Measurements from ENCODE around the gene SETD9. TPM values are rescaled to one million over a fixed set of nuclear protein-coding genes. Genes with fewer than 3 reads are reported as not detected.

The SETD9 gene
- total and polyA plus RNA-seq, 4 donors, result 7.5 to 10.4 (median 9.6) TPM

DNA sequence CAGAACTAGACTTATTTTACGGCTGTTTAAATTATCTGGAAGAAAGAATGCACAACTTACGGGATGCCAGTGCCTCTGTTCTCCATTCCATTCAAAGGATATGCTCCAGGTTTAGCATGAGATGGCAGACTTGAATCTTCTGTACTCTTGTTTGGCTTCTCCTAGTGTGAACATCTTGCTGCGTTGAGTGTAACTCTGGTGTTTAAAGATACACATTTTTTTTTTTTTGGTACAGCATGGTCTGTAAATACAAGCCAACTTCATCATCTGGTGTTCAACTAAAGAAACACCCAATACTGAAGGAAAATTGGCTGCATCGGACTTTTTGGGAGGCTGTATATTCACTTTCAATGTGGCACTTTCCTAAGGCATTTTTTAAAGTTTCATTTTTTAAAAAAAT lies 49.9 kb downstream of the SETD9 start:
- H3K9me3 ChIP-seq (ENCODE audit: control insufficient read depth in 4 of 4, insufficient read depth in 3 of 4, low read length in 3 of 4), result no peaks in the 10 kb centered on the region
- 85 to 88% methylated on average over 4 of the region's 4 CpGs for WGBS, 2 donors
- no peaks in the 10 kb centered on the region for H3K4me1 ChIP-seq (ENCODE audit: control insufficient read depth in 5 of 5, insufficient read depth in 5 of 5, low read length in 5 of 5)
- no peak for ATAC-seq (ENCODE audit: insufficient read depth, low FRiP score)
- H3K27ac ChIP-seq (ENCODE audit: low read depth in 1 of 2, low read length in 1 of 2), result no peak overlapping the region
- H3K36me3 ChIP-seq (ENCODE audit: control insufficient read depth in 4 of 4, insufficient read depth in 4 of 4, low read length in 4 of 4), result no peaks in the 10 kb centered on the region
- TF ChIP-seq, protein P1, sequence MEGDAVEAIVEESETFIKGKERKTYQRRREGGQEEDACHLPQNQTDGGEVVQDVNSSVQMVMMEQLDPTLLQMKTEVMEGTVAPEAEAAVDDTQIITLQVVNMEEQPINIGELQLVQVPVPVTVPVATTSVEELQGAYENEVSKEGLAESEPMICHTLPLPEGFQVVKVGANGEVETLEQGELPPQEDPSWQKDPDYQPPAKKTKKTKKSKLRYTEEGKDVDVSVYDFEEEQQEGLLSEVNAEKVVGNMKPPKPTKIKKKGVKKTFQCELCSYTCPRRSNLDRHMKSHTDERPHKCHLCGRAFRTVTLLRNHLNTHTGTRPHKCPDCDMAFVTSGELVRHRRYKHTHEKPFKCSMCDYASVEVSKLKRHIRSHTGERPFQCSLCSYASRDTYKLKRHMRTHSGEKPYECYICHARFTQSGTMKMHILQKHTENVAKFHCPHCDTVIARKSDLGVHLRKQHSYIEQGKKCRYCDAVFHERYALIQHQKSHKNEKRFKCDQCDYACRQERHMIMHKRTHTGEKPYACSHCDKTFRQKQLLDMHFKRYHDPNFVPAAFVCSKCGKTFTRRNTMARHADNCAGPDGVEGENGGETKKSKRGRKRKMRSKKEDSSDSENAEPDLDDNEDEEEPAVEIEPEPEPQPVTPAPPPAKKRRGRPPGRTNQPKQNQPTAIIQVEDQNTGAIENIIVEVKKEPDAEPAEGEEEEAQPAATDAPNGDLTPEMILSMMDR (IDR thresholded peaks at IDR 0.05; ENCODE audit: control extremely low read depth, extremely low read depth), result no peak
- H3K4me3 ChIP-seq, result no peak overlapping the region
- peaks cover 0 to 5% (median 3%) of the 10 kb centered on the region in 3 donors for H3K27me3 ChIP-seq (ENCODE audit: control insufficient read depth in 3 of 3, insufficient read depth in 3 of 3, low read length in 2 of 3)
- no peak overlapping the region for H3K9ac ChIP-seq (ENCODE audit: insufficient read depth in 1 of 2, low read length in 2 of 2)
- DNase-seq, result no peak

DNA sequence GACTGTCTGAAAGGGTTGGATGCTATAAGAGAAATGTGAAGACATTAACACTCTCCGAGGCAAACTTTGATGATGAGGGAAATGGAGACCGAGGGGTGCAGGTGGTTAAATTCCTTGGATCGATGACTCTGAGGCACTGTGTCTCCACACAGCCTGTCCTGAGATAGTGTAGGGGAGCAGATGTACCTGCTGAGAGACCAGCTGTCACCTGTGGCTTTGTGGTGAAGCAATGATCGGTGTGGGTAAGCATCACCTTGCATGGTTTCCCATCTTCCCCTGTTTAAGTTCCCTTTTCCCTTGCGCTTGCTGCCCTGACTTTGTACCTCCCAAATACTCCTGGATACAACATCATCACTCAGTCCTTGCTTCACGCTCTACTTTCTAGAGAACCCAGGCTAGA lies 52.4 kb downstream of the SETD9 start:
- no peaks in the 10 kb centered on the region for H3K36me3 ChIP-seq (ENCODE audit: control insufficient read depth in 4 of 4, insufficient read depth in 4 of 4, low read length in 4 of 4)
- no peak overlapping the region for H3K9ac ChIP-seq (ENCODE audit: insufficient read depth in 1 of 2, low read length in 2 of 2)
- H3K27me3 ChIP-seq (ENCODE audit: control insufficient read depth in 3 of 3, insufficient read depth in 3 of 3, low read length in 2 of 3), result peaks cover 0 to 3% (median 3%) of the 10 kb centered on the region in 3 donors
- H3K4me3 ChIP-seq, result no peak overlapping the region
- WGBS, 2 donors, result 86 to 88% methylated on average over 6 of the region's 6 CpGs
- H3K9me3 ChIP-seq (ENCODE audit: control insufficient read depth in 4 of 4, insufficient read depth in 3 of 4, low read length in 3 of 4), result no peaks in the 10 kb centered on the region
- TF ChIP-seq, protein P1 (IDR thresholded peaks at IDR 0.05; ENCODE audit: control extremely low read depth, extremely low read depth), result no peak
- ATAC-seq (ENCODE audit: insufficient read depth, low FRiP score) (no peak), DNase-seq (no peak)
- no peak overlapping the region for H3K27ac ChIP-seq (ENCODE audit: low read depth in 1 of 2, low read length in 1 of 2)
- no peaks in the 10 kb centered on the region for H3K4me1 ChIP-seq (ENCODE audit: control insufficient read depth in 5 of 5, insufficient read depth in 5 of 5, low read length in 5 of 5)

DNA sequence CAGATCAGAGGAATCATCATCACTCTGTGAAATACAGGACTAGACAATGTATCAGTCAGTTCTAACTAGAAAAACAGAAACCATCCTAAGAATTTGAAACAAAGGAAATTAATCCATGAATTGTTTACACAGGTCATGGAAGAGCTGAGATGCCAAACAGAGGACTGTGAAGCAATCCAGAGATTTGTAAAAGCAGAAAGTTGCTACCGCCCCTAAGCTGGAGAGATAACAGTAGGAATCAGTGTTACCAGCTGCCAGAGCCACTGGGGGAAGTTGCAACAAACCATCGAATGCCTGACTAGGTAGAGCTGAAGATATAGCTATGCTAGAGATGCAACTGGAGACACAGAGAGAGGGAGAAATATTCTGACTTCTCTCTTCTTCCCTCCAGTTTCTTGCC lies 52.9 kb downstream of the SETD9 start:
- WGBS, 2 donors, result 35 to 47% methylated on average over 2 of the region's 2 CpGs
- TF ChIP-seq, protein P1 (IDR thresholded peaks at IDR 0.05; ENCODE audit: control extremely low read depth, extremely low read depth), result no peak
- Histone ChIP-seq H3K36me3 (ENCODE audit: control insufficient read depth in 4 of 4, insufficient read depth in 4 of 4, low read length in 4 of 4) (no peaks in the 10 kb centered on the region), H3K27me3 (ENCODE audit: control insufficient read depth in 3 of 3, insufficient read depth in 3 of 3, low read length in 2 of 3) (peaks cover 0 to 3% (median 3%) of the 10 kb centered on the region in 3 donors), H3K9ac (ENCODE audit: insufficient read depth in 1 of 2, low read length in 2 of 2) (no peak overlapping the region), H3K9me3 (ENCODE audit: control insufficient read depth in 4 of 4, insufficient read depth in 3 of 4, low read length in 3 of 4) (no peaks in the 10 kb centered on the region), H3K4me3 (no peak overlapping the region), H3K27ac (ENCODE audit: low read depth in 1 of 2, low read length in 1 of 2) (no peak overlapping the region), H3K4me1 (ENCODE audit: control insufficient read depth in 5 of 5, insufficient read depth in 5 of 5, low read length in 5 of 5) (no peaks in the 10 kb centered on the region)
- ATAC-seq (ENCODE audit: insufficient read depth, low FRiP score), result no peak
- DNase-seq, result peak in 1 of 3 donors; percentile 31

DNA sequence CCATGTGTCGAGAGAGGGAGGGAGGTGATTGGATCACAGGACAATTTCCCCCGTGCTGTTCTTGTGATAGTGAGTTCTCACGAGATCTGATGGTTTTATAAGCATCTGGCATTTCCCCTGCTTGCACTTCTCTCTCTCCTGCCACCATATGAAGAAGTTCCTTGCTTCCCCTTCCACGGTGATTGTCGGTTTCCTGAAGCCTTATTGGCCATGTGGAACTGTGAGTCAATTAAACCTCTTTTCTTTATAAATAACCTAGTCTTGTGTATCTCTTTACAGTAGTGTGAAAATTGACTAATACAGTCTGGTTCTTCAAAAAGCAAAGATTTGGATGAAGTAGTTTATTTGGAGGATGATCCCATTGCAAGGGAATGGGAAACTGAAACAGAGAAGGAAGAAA lies 53.9 kb downstream of the SETD9 start:
- WGBS, 2 donors, result 52 to 57% methylated on average over 5 of the region's 5 CpGs
- Histone ChIP-seq H3K9me3 (ENCODE audit: control insufficient read depth in 4 of 4, insufficient read depth in 3 of 4, low read length in 3 of 4) (no peaks in the 10 kb centered on the region), H3K9ac (ENCODE audit: insufficient read depth in 1 of 2, low read length in 2 of 2) (no peak overlapping the region), H3K27me3 (ENCODE audit: control insufficient read depth in 3 of 3, insufficient read depth in 3 of 3, low read length in 2 of 3) (peaks cover 0 to 3% (median 0%) of the 10 kb centered on the region in 3 donors), H3K27ac (ENCODE audit: low read depth in 1 of 2, low read length in 1 of 2) (no peak overlapping the region), H3K36me3 (ENCODE audit: control insufficient read depth in 4 of 4, insufficient read depth in 4 of 4, low read length in 4 of 4) (no peaks in the 10 kb centered on the region), H3K4me3 (no peak overlapping the region), H3K4me1 (ENCODE audit: control insufficient read depth in 5 of 5, insufficient read depth in 5 of 5, low read length in 5 of 5) (no peaks in the 10 kb centered on the region)
- ATAC-seq (ENCODE audit: insufficient read depth, low FRiP score) (no peak), DNase-seq (no peak)
- TF ChIP-seq, protein P1 (IDR thresholded peaks at IDR 0.05; ENCODE audit: control extremely low read depth, extremely low read depth), result no peak

Data from lung (tissue), 12 donors.